Loucy (cell line): Measurements from ENCODE around the gene CCDC150.

ENCODE experiments used
- EZH2phosphoT487 ChIP-seq: fragments of 200-600 bp; IDR thresholded peaks from 2 replicates; pipeline ENCODE4 v1.6.1; 2018; ENCODE audit warnings: antibody characterized with exemption, mild to moderate bottlenecking, moderate library complexity, borderline replicate concordance
- TF ChIP-seq, protein P1 (sequence below): fragments of 200-600 bp; sonication (generic); conservative IDR thresholded peaks from 2 replicates; pipeline ENCODE4 v1.5.1; 2014; ENCODE audit warnings: mild to moderate bottlenecking, antibody characterized with exemption, low read length

DNA sequence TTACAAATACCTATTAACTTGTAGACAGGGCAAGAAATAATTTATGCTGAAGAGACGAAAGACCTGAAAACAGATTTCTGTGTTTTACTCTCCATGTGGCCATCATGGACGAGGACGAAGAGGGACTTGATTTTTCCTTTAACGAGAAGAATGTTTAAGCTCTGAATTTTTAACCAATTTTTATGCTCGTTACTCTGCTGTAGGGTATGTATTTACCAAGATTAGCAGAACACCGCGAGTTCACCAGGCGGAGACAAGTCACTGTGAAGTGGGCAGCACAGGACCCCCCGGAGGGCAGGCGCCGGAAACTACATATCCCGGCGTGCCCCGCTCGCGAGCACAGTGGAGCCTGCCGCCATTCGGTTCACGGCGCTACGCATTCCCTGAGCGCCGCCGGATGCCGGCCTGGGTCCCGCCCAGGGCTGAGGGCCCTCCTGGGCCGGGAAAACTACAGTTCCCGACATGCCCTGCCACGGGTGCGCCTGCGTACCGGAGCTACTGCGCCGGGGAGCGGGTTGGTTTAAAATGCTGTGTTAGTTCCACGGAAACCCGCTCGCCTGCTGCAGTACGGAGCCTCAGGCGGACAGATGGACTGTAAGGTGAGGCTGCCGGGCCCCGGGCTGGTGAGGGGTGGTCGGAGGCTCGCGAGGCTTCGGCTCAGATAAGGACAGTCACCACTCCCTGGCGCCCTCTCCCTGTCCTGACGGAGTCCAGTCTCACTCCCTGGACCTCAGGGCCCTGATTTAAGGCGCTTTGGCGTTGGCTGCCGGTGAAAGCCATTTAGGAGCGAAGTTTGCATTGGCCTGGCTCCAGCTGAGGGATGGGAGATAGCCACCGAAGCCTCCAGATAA is at the start of gene CCDC150:
- TF ChIP-seq, protein P1, sequence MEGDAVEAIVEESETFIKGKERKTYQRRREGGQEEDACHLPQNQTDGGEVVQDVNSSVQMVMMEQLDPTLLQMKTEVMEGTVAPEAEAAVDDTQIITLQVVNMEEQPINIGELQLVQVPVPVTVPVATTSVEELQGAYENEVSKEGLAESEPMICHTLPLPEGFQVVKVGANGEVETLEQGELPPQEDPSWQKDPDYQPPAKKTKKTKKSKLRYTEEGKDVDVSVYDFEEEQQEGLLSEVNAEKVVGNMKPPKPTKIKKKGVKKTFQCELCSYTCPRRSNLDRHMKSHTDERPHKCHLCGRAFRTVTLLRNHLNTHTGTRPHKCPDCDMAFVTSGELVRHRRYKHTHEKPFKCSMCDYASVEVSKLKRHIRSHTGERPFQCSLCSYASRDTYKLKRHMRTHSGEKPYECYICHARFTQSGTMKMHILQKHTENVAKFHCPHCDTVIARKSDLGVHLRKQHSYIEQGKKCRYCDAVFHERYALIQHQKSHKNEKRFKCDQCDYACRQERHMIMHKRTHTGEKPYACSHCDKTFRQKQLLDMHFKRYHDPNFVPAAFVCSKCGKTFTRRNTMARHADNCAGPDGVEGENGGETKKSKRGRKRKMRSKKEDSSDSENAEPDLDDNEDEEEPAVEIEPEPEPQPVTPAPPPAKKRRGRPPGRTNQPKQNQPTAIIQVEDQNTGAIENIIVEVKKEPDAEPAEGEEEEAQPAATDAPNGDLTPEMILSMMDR: no peak
- no peak for TF ChIP-seq EZH2phosphoT487
